Nephron progenitor cell (in vitro differentiated cells): Measurements from ENCODE around the gene PADI2.

Experiments used
- DNase-seq: peaks from one replicate; pipeline ENCODE4 v3.0.0; 2021
- H3K27ac Mint-ChIP-seq: 2 replicates; pipeline ENCODE4 v1.8.0; 2021; ENCODE audit warnings: mild to moderate bottlenecking, moderate library complexity, mixed read lengths
- H3K27me3 Mint-ChIP-seq: 2 replicates; pipeline ENCODE4 v1.8.0; 2021; ENCODE audit warnings: mild to moderate bottlenecking, low read depth, mixed read lengths; ENCODE audit not compliant: poor library complexity
- H3K36me3 Mint-ChIP-seq: 2 replicates; pipeline ENCODE4 v1.8.0; 2021; ENCODE audit warnings: low read depth, mixed read lengths
- H3K4me1 Mint-ChIP-seq: 2 replicates; pipeline ENCODE4 v1.8.0; 2021; ENCODE audit warnings: mixed read lengths
- H3K4me3 Mint-ChIP-seq: 2 replicates; pipeline ENCODE4 v1.8.0; 2021; ENCODE audit warnings: mild to moderate bottlenecking, moderate library complexity, mixed read lengths
- H3K9me3 Mint-ChIP-seq: 2 replicates; pipeline ENCODE4 v1.8.0; 2021; ENCODE audit warnings: mild to moderate bottlenecking, moderate library complexity, mixed read lengths
- TF ChIP-seq, protein P1 (sequence below): fragments of 200-600 bp; sonication (generic); IDR thresholded peaks from 2 replicates; pipeline ENCODE4 v1.5.0; 2021; ENCODE audit warnings: antibody characterized with exemption

Gene PADI2

DNA sequence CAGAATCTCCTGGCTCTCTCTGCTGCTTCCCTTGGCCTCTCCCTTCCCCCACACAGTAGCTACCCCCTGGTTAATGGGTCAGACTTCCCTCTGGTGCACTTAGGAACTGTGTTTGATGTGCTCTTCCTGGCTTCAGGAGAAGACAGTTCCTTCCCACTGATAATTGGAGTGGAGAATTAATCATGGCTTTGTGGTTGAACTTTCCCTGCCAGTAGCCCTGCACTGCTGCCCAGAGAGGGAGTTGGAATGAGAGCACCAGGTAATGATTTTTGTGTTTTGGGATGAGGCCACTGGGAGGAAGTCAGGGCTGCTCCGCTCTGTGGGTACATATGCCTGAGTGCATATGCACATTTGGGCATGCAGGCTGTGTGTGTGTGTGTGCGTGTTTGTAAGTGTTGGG, 39.7 kb upstream of the PADI2 start:
- TF ChIP-seq, protein P1, sequence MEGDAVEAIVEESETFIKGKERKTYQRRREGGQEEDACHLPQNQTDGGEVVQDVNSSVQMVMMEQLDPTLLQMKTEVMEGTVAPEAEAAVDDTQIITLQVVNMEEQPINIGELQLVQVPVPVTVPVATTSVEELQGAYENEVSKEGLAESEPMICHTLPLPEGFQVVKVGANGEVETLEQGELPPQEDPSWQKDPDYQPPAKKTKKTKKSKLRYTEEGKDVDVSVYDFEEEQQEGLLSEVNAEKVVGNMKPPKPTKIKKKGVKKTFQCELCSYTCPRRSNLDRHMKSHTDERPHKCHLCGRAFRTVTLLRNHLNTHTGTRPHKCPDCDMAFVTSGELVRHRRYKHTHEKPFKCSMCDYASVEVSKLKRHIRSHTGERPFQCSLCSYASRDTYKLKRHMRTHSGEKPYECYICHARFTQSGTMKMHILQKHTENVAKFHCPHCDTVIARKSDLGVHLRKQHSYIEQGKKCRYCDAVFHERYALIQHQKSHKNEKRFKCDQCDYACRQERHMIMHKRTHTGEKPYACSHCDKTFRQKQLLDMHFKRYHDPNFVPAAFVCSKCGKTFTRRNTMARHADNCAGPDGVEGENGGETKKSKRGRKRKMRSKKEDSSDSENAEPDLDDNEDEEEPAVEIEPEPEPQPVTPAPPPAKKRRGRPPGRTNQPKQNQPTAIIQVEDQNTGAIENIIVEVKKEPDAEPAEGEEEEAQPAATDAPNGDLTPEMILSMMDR: no peak
- Mint-ChIP-seq H3K9me3 (peaks cover 40% of the 10 kb centered on the region), H3K4me3 (no peak overlapping the region), H3K4me1 (no peaks in the 10 kb centered on the region), H3K27me3 (peaks cover 12% of the 10 kb centered on the region), H3K36me3 (peaks cover 7% of the 10 kb centered on the region), H3K27ac (no peak overlapping the region)
- no peak for DNase-seq

DNA sequence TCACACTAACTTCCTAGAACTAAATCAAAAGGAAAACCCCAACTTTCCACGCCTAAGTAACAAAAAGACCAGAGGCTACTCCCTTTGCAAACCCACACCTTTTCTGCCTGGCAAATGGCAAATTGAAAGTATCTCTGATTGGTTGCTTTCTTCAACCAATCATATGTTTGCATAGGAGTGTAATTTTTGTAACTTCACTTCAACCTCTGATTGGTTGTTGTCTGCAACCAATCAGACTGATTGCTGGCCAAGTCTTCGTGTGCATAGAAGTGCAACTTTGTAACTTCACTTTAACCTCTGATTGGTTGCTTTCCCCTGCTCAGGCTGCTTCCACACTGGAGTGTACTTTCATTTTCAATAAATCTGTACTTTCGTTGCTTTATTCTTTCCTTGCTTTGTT, 36.9 kb upstream of the PADI2 start:
- Mint-ChIP-seq H3K27me3 (peaks cover 20% of the 10 kb centered on the region), H3K4me1 (no peaks in the 10 kb centered on the region), H3K36me3 (peaks cover 14% of the 10 kb centered on the region), H3K9me3 (peaks cover 68% of the 10 kb centered on the region), H3K4me3 (no peak overlapping the region), H3K27ac (no peak overlapping the region)
- no peak for DNase-seq
- TF ChIP-seq, protein P1: no peak

DNA sequence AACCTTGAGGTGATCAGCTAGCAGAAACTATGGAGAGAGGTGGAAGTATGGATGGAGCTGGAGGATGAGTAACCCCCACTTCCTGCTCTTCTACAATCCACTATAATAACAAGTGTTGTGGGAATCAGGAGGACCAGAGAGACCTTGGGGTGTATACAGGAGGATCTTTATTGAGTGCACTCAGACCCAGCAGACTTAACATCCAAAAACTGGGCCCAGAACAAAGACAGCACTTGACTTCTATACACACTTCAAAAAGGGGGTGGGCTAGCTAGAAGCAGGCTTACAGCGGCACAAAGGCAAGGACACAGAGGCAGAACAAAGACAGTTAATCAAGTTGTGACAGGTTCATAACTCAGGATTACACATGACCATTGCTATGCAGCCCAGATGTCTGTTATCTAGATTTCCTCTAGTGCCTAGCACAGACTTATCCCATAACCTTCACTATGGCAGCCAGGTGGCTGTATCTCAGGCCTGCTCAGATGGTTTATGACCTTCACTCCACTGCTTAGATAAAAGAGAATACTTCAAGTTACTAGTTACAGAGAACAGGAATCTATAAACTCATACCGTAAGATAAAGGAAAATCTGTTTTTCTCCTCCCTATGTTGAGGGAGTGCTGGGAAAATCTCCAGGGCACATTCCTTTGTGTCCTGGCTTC, 36.1 kb upstream of the PADI2 start:
- Mint-ChIP-seq H3K27ac (no peak overlapping the region), H3K9me3 (peaks cover 72% of the 10 kb centered on the region), H3K36me3 (peaks cover 14% of the 10 kb centered on the region), H3K4me3 (no peak overlapping the region), H3K4me1 (no peaks in the 10 kb centered on the region), H3K27me3 (peaks cover 20% of the 10 kb centered on the region)
- no peak for DNase-seq
- TF ChIP-seq, protein P1: no peak

DNA sequence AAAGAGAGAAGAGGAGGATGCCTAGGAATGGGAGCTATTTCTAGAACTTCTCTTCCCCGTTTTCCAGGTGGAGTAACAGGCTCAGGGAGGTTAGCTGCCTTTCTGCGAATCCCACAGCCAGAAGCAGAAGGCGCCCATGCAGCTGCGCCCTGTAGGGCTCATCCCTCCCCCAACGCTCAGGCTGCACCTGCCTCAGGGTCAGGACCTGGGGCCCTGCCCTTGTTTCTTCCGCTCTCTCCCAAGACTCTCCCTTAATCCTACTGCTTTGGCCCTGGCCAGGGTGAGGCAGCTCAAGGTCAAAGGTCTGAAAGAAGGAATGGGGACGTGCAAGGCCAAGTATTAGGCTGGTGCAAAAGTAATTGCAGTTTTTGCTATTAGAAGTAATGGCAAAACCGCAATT, 30.5 kb upstream of the PADI2 start:
- Mint-ChIP-seq H3K36me3 (peaks cover 13% of the 10 kb centered on the region), H3K9me3 (peaks cover 40% of the 10 kb centered on the region), H3K27ac (no peak overlapping the region), H3K27me3 (peaks cover 21% of the 10 kb centered on the region), H3K4me3 (no peak overlapping the region), H3K4me1 (no peaks in the 10 kb centered on the region)
- DNase-seq: no peak
- TF ChIP-seq, protein P1: no peak

DNA sequence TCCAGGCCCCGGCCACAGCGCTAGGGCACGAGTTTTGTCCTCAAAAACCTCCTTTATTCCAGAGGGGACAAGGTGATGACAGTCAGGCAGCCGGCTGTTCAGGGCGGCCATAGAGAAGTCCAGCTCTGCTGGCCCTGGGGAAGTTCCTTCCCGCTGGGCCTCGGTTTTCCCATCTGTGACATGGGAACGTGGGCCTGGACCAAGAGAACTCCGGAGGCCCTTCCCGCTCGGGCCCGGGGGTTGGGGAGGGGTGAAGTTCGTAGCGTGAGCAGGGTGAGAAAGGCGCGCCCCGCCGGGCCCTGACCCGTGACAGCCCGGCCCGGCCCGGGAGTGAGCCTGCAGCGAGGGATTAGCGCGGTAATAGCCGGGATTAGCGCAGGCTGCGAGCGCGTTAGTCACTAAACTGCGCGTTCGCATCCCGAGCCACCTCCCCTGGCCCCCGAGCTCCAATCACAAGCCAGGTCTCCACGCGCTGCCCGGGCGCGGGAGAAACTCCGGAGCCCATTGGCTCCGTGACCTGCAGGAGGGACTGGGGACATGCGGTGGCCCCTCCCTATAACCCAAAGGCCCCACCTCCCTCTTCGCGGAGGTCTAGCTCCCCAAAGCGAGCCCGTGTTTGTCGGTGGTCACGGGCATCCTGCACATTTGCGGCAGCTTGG, 29.8 kb upstream of the PADI2 start:
- H3K36me3 Mint-ChIP-seq: peaks cover 7% of the 10 kb centered on the region
- H3K4me1 Mint-ChIP-seq: no peaks in the 10 kb centered on the region
- no peak overlapping the region for H3K27ac Mint-ChIP-seq
- TF ChIP-seq, protein P1: no peak
- peaks cover 21% of the 10 kb centered on the region for H3K27me3 Mint-ChIP-seq
- DNase-seq: no peak
- H3K4me3 Mint-ChIP-seq: no peak overlapping the region
- peaks cover 33% of the 10 kb centered on the region for H3K9me3 Mint-ChIP-seq

DNA sequence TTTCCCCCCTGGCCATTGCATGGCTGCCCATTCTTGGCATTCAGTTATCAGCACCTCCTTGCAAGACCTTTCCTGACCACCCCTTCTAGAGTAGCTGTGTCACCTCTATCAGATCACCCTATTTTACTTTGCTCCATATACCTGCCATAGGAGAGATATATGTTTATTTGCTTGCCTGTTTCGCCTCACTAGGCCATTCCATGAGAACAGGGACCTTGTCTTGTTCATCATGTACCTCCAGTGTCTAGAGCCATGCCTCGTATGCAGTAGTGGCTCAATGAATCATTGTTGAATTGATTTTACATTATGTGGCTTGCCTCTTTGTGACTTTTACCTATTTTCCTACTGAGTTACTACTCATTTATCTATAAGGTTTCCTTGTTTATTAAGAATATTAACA, 26.4 kb upstream of the PADI2 start:
- no peak overlapping the region for H3K27ac Mint-ChIP-seq
- DNase-seq: no peak
- no peaks in the 10 kb centered on the region for H3K9me3 Mint-ChIP-seq
- no peaks in the 10 kb centered on the region for H3K4me1 Mint-ChIP-seq
- H3K27me3 Mint-ChIP-seq: peaks cover 23% of the 10 kb centered on the region
- H3K4me3 Mint-ChIP-seq: no peak overlapping the region
- H3K36me3 Mint-ChIP-seq: no peaks in the 10 kb centered on the region
- TF ChIP-seq, protein P1: no peak
